ENCODE results near the gene WNK2. TPM values are rescaled to one million over a fixed set of nuclear protein-coding genes. Genes with fewer than 3 reads are reported as not detected.

WNK2 gene
- total RNA-seq, 1 donor from 2014 or later, result 3.7 TPM

- DNase-seq (ENCODE audit: low spot score) (no peak), ATAC-seq (no peak)
Observed at GRCh38 chr9:93303258-93303771, 119.4 kb downstream of the WNK2 start.

GRCh38 chr9:93303806-93304573 is 120.1 kb downstream of the WNK2 start:
- DNase-seq (ENCODE audit: low spot score) (peak; percentile 42), ATAC-seq (no peak)

- ATAC-seq (peak; percentile 79), DNase-seq (ENCODE audit: low spot score) (peak; percentile 51)
Observed at GRCh38 chr9:93304574-93305496, 120.9 kb downstream of the WNK2 start.

GRCh38 chr9:93305497-93306020 is 121.6 kb downstream of the WNK2 start:
- DNase-seq (ENCODE audit: low spot score) (no peak), ATAC-seq (no peak)

GRCh38 chr9:93306081-93306480 is 122.1 kb downstream of the WNK2 start:
- ATAC-seq (no peak), DNase-seq (ENCODE audit: low spot score) (no peak)

GRCh38 chr9:93306579-93307091 is 122.7 kb downstream of the WNK2 start:
- DNase-seq (ENCODE audit: low spot score) (no peak), ATAC-seq (no peak)

- ATAC-seq (no peak), DNase-seq (ENCODE audit: low spot score) (no peak)
Observed at GRCh38 chr9:93307468-93308157, 123.7 kb downstream of the WNK2 start.

GRCh38 chr9:93308158-93308602 is 124.2 kb downstream of the WNK2 start:
- no peak for ATAC-seq
- no peak for DNase-seq (ENCODE audit: low spot score)

GRCh38 chr9:93308676-93309075 is 124.7 kb downstream of the WNK2 start:
- ATAC-seq (no peak), DNase-seq (ENCODE audit: low spot score) (peak; percentile 40)

GRCh38 chr9:93309889-93310425 is 126.0 kb downstream of the WNK2 start:
- no peak for DNase-seq (ENCODE audit: low spot score)
- no peak for ATAC-seq

- DNase-seq (ENCODE audit: low spot score) (no peak), ATAC-seq (no peak)
Observed at GRCh38 chr9:93315118-93315517, 131.2 kb downstream of the WNK2 start.

GRCh38 chr9:93315960-93316359 is 132.0 kb downstream of the WNK2 start:
- DNase-seq (ENCODE audit: low spot score) (no peak), ATAC-seq (no peak)

- no peak for DNase-seq (ENCODE audit: low spot score)
- ATAC-seq, result no peak
Observed at GRCh38 chr9:93316726-93317494, 133.0 kb downstream of the WNK2 start.

- ATAC-seq (no peak), DNase-seq (ENCODE audit: low spot score) (no peak)
Observed at GRCh38 chr9:93317495-93318094, 133.7 kb downstream of the WNK2 start.

- no peak for ATAC-seq
- DNase-seq (ENCODE audit: low spot score), result no peak
Observed at GRCh38 chr9:93318480-93318879, 134.5 kb downstream of the WNK2 start.

- DNase-seq (ENCODE audit: low spot score) (no peak), ATAC-seq (no peak)
Observed at GRCh38 chr9:93319301-93319991, 135.5 kb downstream of the WNK2 start.

- DNase-seq (ENCODE audit: low spot score) (no peak), ATAC-seq (no peak)
Observed at GRCh38 chr9:93319992-93320500, 136.1 kb downstream of the WNK2 start.

- ATAC-seq (no peak), DNase-seq (ENCODE audit: low spot score) (no peak)
Observed at GRCh38 chr9:93320591-93321219, 136.8 kb downstream of the WNK2 start.
